Sigmoid colon (tissue), 4 donors: ENCODE measurements around the gene DGKI.

ENCODE experiments used
- EP300 ChIP-seq, 4 donors: sonication (generic); formaldehyde crosslinking; IDR thresholded peaks; one replicate each; pipeline ENCODE4 v1.6.1; 2017; ENCODE audit warnings: antibody characterized with exemption in 4 of 4
- POLR2A ChIP-seq, 2 donors: fragments of 450-650 bp; IDR thresholded peaks; one replicate each; pipeline ENCODE4 v1.6.1; 2016; ENCODE audit warnings: antibody characterized with exemption in 2 of 2, mild to moderate bottlenecking in 2 of 2, moderate library complexity in 2 of 2
- POLR2AphosphoS5 ChIP-seq, 4 donors: sonication (generic); formaldehyde crosslinking; IDR thresholded peaks; one replicate each; pipeline ENCODE4 v1.6.1; 2017; ENCODE audit warnings: antibody characterized with exemption in 4 of 4
- TF ChIP-seq, protein P1 (sequence below), 4 experiments: fragments of 450-650 bp in 3 of 4; fragments of 200-600 bp in 1 of 4; IDR thresholded peaks; one replicate each; pipeline ENCODE4 v1.5.1; 2016 to 2019; ENCODE audit warnings: antibody characterized with exemption in 4 of 4, mild to moderate bottlenecking in 3 of 4, moderate library complexity in 2 of 4

DNA sequence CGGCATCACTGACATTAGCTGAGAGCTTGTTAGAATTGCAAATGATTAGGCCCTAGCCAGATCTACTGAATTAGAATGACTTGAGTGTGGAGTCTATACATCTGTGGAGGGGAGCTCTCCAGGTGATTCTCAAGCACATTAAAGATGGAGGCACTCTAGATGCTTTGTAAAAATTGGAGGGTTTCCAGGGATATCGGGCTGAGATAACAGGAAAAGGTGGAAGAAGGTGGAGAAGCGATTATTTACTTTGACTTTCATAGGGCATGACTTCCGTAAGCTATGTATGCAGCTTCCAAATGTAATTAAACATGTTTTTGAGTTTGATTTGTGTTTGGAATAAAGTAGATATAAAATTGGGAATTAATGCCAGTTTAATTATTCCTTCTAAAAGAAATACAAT, 268.2 kb downstream of the DGKI start:
- TF ChIP-seq, protein P1, sequence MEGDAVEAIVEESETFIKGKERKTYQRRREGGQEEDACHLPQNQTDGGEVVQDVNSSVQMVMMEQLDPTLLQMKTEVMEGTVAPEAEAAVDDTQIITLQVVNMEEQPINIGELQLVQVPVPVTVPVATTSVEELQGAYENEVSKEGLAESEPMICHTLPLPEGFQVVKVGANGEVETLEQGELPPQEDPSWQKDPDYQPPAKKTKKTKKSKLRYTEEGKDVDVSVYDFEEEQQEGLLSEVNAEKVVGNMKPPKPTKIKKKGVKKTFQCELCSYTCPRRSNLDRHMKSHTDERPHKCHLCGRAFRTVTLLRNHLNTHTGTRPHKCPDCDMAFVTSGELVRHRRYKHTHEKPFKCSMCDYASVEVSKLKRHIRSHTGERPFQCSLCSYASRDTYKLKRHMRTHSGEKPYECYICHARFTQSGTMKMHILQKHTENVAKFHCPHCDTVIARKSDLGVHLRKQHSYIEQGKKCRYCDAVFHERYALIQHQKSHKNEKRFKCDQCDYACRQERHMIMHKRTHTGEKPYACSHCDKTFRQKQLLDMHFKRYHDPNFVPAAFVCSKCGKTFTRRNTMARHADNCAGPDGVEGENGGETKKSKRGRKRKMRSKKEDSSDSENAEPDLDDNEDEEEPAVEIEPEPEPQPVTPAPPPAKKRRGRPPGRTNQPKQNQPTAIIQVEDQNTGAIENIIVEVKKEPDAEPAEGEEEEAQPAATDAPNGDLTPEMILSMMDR (IDR thresholded peaks at IDR 0.05) = no peak
- no peak for TF ChIP-seq POLR2AphosphoS5 (IDR thresholded peaks at IDR 0.05)
- no peak for TF ChIP-seq POLR2A (IDR thresholded peaks at IDR 0.05)
- TF ChIP-seq EP300 (IDR thresholded peaks at IDR 0.05) = no peak
